Keratinocyte (primary cell): ENCODE results near the gene SMYD3.

Source experiments
- CTCF ChIP-seq, 3 experiments: IDR thresholded peaks in 1 of 3; conservative IDR thresholded peaks in 1 of 3; optimal IDR thresholded peaks in 1 of 3; 2 replicates in 2 of 3; 3 replicates in 1 of 3; pipeline versions ENCODE3 to v1.5.1; 2011; ENCODE audit warnings: low read length in 3 of 3, mild to moderate bottlenecking in 3 of 3, moderate library complexity in 2 of 3, control low read depth in 1 of 3, inconsistent platforms in 1 of 3; ENCODE audit not compliant: insufficient read depth in 2 of 3; ENCODE audit errors: extremely low read depth in 1 of 3
- EZH2 ChIP-seq: IDR thresholded peaks from one replicate; pipeline ENCODE4 v1.6.1; 2012; ENCODE audit warnings: inconsistent platforms, mild to moderate bottlenecking, low read length, moderate library complexity

- TF ChIP-seq CTCF (optimal IDR thresholded peaks at IDR 0.05 in 1 of 3, IDR thresholded peaks at IDR 0.05 in 1 of 3, conservative IDR thresholded peaks at IDR 0.05 in 1 of 3; ENCODE audit: extremely low read depth in 1 of 3, insufficient read depth in 2 of 3, low read length in 3 of 3), result no peak
- TF ChIP-seq EZH2, result no peak
Measured at GRCh38 chr1:246333855-246334254, 173.2 kb downstream of the SMYD3 start.
